Activated CD4-positive, alpha-beta T cell treated with anti-CD3 and anti-CD28 coated beads, Interleukin-10, Interleukin-2, amounts not matched to agents 100 ng/mL and 50 ng/mL, durations not matched to agents 16 hours and 8 hours (primary cell): ENCODE measurements around the gene THADA.
"Not testable (repeated sequence)": the region's sequence is repeated elsewhere in the genome, so short reads cannot be mapped to it uniquely, and the experiment has no call there.

Source experiments
- DNase-seq: peaks from one replicate; pipeline ENCODE4 v3.0.0-alpha.2; 2020

Gene THADA

GRCh38 chr2:43604674-43605073 lies 8.8 kb upstream of the THADA start:
- DNase-seq, result no peak

DNA sequence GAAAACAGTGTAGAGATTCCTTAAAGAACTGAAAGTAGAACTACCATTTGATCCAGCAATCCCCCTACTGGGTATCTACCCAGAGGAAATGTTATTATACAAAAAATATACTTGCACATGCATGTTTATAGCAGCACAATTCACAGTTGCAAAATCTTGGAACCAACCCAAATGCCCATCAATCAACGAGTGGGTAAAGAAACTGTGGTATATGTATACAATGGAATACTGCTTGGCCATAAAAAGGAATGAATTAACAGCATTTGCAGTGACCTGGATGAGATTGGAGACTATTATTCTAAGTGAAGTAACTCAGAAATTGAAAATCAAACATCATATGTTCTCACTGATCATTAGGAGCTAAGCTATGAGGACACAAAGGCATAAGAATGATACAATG lies 4.8 kb upstream of the THADA start:
- DNase-seq, result not testable (repeated sequence)

DNA sequence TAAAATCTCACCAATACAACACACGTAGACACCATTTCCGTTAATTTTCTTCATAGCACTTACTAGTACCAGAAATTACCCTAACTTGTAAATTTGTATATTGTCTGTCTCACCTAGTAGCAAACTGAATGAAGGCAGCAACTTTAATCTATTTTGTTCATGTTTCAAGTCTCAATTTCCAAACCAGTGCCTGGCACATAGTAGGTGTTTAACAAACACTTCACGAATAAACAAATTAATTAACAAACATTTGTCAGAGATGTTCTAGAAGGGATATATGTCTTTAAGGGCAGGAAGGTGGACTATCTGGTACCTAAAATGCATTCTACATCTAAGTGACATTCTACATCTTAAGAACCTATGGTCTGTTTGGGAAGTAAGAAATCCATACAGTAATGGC lies 963 bp downstream of the THADA start:
- no peak for DNase-seq

- DNase-seq, result no peak
Observed at GRCh38 chr2:43593254-43593653, 2.6 kb downstream of the THADA start.

DNA sequence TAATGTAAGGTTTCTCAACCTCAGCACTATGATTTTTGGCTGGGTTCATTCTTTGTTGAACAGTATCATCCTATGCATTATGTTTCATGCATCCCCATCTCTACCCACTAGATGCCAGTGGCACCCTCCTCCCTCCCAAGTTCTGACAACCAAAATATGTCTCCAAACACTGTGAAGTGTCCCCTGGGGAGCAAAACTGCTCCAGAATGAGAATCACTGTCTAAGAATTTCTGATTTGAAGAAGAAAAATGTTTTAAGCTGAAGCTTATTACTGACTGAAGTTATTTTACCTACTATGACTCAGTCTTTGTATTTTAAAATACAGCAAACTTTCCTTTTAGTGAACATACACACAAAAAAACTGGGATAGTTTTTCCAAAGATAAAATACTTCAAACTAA lies 3.4 kb downstream of the THADA start:
- no peak for DNase-seq

DNA sequence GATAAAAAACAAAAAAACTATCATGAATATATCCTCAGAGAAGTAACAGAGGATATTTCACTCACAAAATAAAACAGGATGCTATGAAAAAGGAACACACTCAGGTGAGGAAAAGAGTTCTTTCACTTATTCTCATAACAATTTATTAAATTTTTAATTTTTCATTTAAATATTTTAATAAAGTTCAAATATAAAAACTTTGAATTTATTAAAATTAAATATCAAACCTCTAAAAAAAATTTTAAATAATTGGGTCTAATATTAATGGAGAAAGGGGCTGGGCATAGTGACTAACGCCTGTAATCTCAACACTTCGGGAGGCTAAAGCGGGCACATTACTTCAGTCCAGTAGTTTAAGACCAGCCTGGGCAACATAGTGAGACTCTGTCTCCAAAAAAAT lies 10.1 kb downstream of the THADA start:
- no peak for DNase-seq

DNA sequence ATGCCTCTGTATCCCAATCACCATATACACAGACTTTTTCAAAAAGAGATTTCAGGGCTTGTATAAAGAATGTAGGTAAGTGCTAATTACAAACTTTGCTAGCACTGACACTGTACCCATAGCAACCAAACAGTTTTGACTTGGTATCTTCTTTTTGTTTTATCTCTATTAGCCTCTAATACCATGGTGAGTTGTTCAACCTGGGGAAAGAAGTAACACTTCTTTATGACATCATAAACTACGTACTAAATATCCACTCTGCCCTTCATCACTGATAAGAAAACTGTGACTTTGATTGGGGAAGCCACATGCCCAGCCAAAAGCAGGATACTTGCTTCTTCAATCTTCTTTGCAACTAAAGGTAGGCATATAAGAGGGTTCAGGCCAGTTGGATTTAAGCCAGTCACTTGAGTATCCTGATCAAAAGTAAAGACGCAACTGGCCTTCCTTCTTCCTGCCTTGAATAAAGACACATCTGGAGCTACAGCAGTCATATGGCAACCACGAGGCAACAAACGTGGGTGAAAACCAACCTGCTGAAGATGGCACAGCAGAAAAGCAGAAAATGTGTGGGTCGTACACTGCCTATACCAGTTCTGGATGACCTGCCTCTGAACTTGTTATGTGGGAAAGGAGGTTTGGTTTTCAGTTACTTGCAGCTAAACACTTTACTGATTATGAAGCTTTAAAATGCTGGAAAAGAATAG lies 16.4 kb downstream of the THADA start:
- DNase-seq, result no peak

DNA sequence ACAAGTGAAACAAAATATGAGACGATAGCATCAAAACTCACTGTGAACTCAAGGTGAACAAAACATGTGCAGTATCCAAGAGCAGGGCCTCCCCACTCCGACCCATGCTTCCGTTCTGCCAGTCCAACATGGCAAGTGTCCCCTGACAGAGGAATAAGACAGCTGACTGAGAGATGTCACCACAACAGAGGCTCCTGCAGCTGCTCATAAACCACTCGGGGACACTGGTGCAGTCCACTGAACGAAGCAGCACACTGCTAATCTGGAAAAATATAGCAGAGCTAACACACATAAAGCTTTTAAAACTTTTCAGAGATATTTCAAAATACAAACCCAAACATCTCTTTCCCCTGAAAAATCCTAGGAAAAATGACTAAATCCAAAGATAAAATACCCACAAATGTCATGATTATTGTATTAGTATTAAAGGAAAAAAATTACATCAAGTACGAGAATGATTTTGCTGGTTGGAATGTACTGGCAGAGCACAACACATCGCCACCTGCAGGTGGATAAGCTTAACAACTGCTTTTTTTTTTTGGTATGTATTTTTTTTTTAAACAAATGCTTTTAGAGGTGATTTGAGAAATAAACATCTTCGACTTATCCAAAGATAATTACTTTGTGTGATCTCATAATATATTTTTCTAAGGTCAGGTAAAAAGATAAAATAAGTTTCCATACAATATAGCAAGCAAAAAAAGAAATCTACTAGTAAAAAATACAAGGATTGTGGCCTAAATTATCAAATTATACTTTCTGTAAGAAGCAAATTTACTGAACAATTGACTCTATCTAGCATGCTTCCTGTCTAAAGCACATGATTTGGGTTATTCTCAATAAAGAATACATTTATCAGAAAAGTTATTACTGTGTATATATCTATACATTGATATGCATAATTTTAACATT lies 18.6 kb downstream of the THADA start:
- DNase-seq, result peak; percentile 46

DNA sequence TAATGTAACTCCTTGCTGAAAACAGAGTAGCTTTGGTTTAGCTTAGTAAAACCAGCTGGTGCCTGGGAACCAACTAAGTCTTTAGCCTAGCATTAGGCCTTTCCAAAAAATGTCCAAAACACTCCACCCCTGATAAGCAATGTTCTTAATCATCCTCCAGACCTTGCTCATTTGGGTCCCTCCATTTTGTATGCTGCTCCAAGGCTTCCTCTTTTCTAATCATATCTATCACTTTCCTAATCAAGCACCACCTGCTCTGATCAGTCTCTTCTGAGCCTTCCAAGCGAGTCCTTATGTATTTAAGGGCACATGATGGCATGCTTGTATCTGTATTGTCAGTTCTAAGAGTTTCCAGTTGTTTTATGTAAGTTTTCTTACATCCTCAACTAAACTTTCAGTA lies 23.6 kb downstream of the THADA start:
- no peak for DNase-seq

DNA sequence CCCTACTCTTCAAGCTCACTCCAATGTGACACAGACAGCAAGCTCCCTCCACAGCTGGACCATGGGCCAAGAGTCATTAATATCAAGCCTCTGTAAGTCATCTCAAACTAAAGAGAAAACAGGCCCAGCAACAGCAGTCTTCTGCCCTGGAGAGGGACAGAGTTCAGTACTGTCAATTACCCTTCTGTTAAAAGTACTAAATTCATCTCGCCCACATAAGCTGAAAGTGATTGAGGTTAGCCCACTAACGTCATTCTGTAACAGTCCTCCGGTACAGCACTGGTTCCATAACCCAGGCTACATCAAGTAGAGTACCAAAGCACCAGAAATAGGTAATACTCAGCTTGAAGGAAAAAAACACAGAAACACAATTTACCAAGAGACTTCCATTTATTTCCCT lies 25.9 kb downstream of the THADA start:
- peak; percentile 84 for DNase-seq

DNA sequence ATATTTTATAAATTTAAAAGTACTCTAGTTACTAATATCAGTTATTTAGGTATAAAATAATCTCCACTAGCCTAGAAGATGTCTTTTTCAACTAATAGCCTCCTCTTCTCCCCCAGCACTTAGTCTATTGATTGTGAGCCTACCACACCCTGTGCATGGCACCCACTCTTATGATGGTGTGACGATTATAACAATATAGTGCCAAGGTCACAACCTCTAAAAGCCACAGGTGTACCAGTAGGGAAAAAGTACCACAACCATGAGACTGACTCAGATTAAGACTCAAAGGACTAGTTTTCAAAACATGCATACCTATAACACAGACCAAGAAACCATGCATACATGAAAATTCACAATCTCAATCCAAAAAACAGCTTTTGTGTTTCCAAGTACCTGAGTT lies 27.6 kb downstream of the THADA start:
- peak; percentile 71 for DNase-seq

DNA sequence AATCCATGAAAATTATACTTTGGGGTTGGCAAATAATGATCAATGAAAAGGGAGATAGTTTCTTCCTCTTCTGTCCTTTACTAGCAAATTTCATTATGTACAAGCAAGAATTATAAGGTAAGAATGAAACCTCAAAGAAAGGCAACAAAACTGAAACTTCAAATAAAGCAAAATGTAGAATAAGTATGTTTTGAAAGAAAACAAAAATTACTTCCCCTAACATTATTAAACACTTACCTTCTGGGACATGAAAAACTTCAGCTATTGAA lies 29.4 kb downstream of the THADA start:
- DNase-seq, result no peak

GRCh38 chr2:43563679-43564078 lies 32.2 kb downstream of the THADA start:
- DNase-seq, result no peak

GRCh38 chr2:43560231-43560547 lies 35.6 kb downstream of the THADA start:
- DNase-seq, result no peak

- DNase-seq, result peak; percentile 85
Observed at GRCh38 chr2:43559391-43560230, 36.2 kb downstream of the THADA start.

DNA sequence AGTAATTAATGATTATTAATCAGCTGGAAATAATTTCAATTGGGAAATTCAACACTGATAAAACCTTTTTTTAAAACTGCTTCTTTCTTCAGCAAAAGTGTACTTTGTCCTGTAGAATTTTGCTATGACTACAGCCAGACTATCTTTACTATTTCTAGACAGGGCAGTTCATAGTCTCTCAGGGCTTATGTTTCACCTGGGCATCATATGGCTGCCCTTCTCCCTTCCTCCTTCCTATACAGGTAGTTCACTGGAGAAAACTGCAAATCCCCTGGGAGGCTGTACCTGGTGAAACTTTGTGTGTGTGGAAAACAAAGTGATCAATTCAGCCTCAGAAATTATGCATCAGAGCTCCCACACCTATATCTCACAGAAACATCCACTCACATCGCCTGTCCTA lies 38.6 kb downstream of the THADA start:
- DNase-seq, result no peak

DNA sequence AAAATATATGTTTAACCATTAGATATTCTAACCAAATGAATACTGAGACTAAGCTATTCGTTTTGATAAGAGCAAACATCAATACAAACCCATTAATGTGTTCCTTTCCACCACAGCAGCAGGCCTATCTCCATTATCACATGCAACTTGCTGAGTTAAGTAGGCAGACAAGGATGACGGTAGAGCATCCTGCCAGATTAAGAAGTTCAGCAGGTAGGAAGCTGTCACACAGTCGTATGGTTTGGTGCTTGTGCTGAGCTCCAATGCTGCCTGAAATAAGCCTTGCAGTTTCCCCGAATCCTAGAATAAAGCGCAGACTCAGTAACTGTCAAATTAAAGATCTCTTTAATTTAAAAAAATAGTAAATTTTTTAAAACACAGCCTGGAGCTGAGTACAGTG lies 39.6 kb downstream of the THADA start:
- DNase-seq, result no peak

- no peak for DNase-seq
Observed at GRCh38 chr2:43553341-43553855, 42.4 kb downstream of the THADA start.

DNA sequence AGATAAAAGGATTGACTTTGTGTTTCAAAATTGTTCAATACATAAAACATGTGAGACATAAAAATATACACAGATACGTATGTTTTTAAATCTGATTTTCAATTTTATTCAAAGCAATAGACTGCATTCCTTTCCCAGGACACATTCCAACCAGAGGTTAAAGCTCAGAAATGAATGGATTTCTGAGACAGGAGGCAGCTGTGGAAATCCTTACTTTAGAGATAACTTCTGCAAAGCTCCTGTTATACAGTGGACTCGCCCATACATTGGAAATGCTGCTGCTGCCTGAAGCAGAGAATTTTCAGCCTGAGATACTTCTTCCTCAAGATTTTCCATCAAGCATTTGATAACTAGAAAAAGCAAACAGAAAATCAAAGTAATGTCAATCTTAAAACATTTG lies 43.8 kb downstream of the THADA start:
- no peak for DNase-seq

DNA sequence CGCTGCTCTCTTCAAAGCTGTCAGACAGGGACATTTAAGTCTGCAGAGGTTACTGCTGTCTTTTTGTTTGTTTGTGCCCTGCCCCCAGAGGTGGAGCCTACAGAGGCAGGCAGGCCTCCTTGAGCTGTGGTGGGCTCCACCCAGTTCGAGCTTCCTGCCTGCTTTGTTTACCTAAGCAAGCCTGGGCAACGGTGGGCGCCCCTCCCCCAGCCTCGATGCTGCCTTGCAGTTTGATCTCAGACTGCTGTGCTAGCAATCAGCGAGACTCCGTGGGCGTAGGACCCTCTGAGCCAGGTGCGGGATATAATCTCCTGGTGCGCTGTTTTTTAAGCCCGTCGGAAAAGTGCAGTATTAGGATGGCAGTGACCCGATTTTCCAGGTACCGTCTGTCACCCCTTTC lies 47.5 kb downstream of the THADA start:
- not testable (repeated sequence) for DNase-seq

DNA sequence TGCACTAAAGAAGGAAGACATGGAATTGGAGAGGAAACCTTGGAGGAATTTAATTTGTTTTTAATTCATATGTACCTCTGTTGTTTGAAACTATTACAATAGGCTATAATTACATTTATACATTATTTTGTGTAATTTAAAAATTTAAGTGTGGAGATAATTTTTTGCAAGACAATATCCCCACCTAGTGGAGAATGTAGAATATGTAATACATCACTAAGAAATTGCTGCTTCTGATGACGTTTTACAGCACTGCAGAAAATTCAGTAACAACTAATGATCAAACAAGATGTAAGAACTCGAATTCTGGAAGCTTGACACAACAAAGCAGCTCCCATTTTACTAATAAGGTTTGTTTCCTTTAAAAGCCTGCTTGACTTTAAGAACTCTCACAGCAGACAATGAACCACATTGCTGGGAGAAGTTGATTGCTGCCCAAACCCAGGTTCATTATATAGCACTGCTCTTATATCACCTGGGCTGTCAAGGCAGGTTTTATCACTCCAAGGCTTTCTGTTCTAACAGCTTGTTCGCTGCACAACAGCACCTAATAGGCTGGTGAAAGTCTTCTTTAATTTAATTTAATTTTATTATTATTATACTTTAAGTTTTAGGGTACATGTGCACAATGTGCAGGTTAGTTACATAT lies 53.4 kb downstream of the THADA start:
- peak; percentile 46 for DNase-seq

- DNase-seq, result peak; percentile 73
Observed at GRCh38 chr2:43541165-43541564, 54.7 kb downstream of the THADA start.
